GM10266 (cell line): ENCODE results near the gene STK17A.

Source experiments
- DNase-seq: peaks from one replicate; pipeline ENCODE4 v3.0.0; 2012; ENCODE audit errors: extremely low spot score
- CTCF ChIP-seq: IDR thresholded peaks from 2 replicates; pipeline ENCODE4 v1.5.1; 2012; ENCODE audit warnings: mild to moderate bottlenecking, low read depth; ENCODE audit not compliant: control insufficient read depth, insufficient read depth; ENCODE audit errors: missing control alignments

STK17A gene

GRCh38 chr7:43652364-43652763 lies 69.5 kb downstream of the STK17A start:
- no peak for TF ChIP-seq CTCF
- DNase-seq, result no peak

DNA sequence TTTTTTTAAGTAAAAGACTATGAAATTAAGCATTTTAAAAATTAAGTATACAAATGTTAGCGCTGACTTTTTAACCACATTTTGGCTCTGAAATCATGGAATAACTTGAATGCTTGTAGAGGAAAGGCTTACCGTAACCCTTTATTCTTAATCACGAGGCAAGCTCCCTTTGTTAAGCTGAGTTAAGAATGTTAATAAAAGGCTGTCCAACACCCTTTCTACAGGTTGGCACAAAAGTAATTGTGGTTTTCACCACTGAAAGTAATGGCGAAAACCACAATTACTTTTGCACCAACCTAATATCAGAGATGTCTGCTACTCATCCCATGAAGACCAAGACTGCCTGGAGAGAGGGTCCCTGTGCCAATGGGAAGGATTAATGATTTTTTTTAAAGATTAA lies 70.6 kb downstream of the STK17A start:
- no peak for TF ChIP-seq CTCF
- no peak for DNase-seq

DNA sequence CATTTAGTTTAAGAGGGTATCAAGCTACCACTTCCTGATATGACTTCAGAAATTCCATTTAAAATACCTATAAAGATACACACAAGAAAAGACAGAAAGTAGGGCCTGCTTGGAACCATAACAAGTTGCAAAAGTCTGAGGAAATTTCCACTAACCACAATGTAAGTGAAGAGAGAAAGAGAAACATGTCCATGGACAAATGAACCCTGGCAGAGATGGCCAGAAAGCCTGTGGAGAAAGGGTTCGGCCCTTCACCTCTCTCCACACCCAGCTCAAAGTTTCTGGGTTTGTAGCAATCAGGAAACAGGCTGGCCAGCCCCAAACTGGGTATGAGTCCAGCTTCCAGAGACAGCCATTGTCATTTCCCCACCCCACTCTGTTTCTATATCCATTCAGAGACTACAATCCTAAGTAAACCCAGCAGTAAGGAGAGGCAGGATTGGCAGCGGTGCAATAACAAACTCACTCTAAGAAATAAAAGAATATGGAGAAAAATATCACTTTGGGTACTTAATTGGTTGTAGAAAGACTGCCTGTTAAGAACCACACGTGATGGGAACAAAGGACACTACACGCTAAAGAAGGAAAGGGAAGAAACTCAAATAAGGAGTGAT lies 71.1 kb downstream of the STK17A start:
- no peak for TF ChIP-seq CTCF
- DNase-seq, result no peak

- TF ChIP-seq CTCF, result no peak
- no peak for DNase-seq
These were observed 72.7 kb downstream of the STK17A start for GRCh38 chr7:43655584-43655983.

GRCh38 chr7:43656997-43657396 lies 74.1 kb downstream of the STK17A start:
- DNase-seq, result no peak
- TF ChIP-seq CTCF, result no peak

GRCh38 chr7:43658718-43659548 lies 76.0 kb downstream of the STK17A start:
- DNase-seq, result no peak

More at GRCh38 chr7:43658718-43659548, 76.0 kb downstream of the STK17A start:
- no peak for TF ChIP-seq CTCF
